HCT116 (cell line): ENCODE data around the gene COL2A1. TPM values are rescaled to one million over a fixed set of nuclear protein-coding genes. Genes with fewer than 3 reads are reported as not detected.

Experiments
- ATAC-seq: fragments of 200-7000 bp; cut with Tn5 transposase; 2 replicates; pipeline ENCODE4 v1.9.1; 2020; ENCODE audit warnings: mild to moderate bottlenecking, moderate library complexity
- BruUV-seq: library from RNA; stranded (reverse); fragments of 400-500 nt; replicated peaks from 2 replicates; lab custom pipeline; 2021; lab: Mats Ljungman, UMichigan
- CTCF ChIA-PET: fragments of 300-600 bp; sonication (Branson Sonifier 250); formaldehyde crosslinking; loops from one replicate; lab custom pipeline; 2021; ENCODE audit warnings: antibody characterized with exemption; lab: Charles Lee
- POLR2A ChIA-PET: fragments of 300-600, 350-600 bp; sonication (Branson Sonifier 250); formaldehyde crosslinking; loops from one replicate; lab custom pipeline; 2021; ENCODE audit warnings: antibody characterized with exemption; lab: Charles Lee
- RAD21 ChIA-PET, 2 experiments: fragments of 300-600 bp; sonication (Branson Sonifier 250); formaldehyde crosslinking; loops; one replicate each; lab custom pipeline; 2023; ENCODE audit warnings: low total read pairs in 2 of 2; ENCODE audit not compliant: uncharacterized antibody in 2 of 2, unreplicated experiment in 2 of 2, low non-redundant PET in 1 of 2; lab: Charles Lee
- DNase-seq: peaks from one replicate; pipeline ENCODE4 v3.0.0-alpha.2; 2010; ENCODE audit warnings: low read depth, low spot score
- H2AFZ ChIP-seq: fragments of 200-600 bp; shearing (Covaris generic), sonication (generic); 2 replicates; pipeline ENCODE4 v1.6.1; 2017; ENCODE audit warnings: low read depth, mixed run types, mixed read lengths, antibody characterized with exemption, low read length; ENCODE audit not compliant: poor library complexity, severe bottlenecking
- H3K27ac ChIP-seq: 2 replicates; pipeline ENCODE4 v1.5.1; 2012; ENCODE audit warnings: low read depth, low read length
- H3K27me3 ChIP-seq: fragments of 200-600 bp; sonication (generic); 2 replicates; pipeline ENCODE4 v1.6.1; 2016; ENCODE audit warnings: mixed run types, low read length, mixed read lengths; ENCODE audit not compliant: insufficient read depth
- H3K36me3 ChIP-seq, 2 experiments: fragments of 200-500 bp in 1 of 2; fragments of 200-600 bp in 1 of 2; sonication (Bioruptor generic) in 1 of 2; sonication (generic) in 1 of 2; 2 replicates each; pipeline versions ENCODE4 v1.5.1 to v1.6.1; 2014 to 2016; ENCODE audit warnings: low read length in 2 of 2, inconsistent platforms in 1 of 2, mixed read lengths in 1 of 2, mixed run types in 1 of 2; ENCODE audit not compliant: insufficient read depth in 2 of 2, control insufficient read depth in 1 of 2
- H3K4me1 ChIP-seq, 2 experiments: fragments of 200-600 bp in 1 of 2; sonication (generic) in 1 of 2; 2 replicates each; pipeline versions ENCODE4 v1.5.1 to v1.6.1; 2012 to 2017; ENCODE audit warnings: low read length in 2 of 2, inconsistent platforms in 1 of 2, mild to moderate bottlenecking in 1 of 2, mixed read lengths in 1 of 2, mixed run types in 1 of 2, moderate library complexity in 1 of 2; ENCODE audit not compliant: insufficient read depth in 2 of 2, control insufficient read depth in 1 of 2
- H3K4me2 ChIP-seq: fragments of 200-600 bp; sonication (generic); 2 replicates; pipeline ENCODE4 v1.6.1; 2017; ENCODE audit warnings: mixed run types, low read length, mixed read lengths
- H3K4me3 ChIP-seq, 2 experiments: fragments of 200-600 bp in 1 of 2; sonication (generic) in 1 of 2; replicated peaks in 1 of 2; 2 replicates each; pipeline ENCODE4 v1.5.1; 2011 to 2016; ENCODE audit warnings: low read length in 2 of 2, control low read depth in 1 of 2, low read depth in 1 of 2, mild to moderate bottlenecking in 1 of 2, mixed read lengths in 1 of 2, mixed run types in 1 of 2
- H3K79me2 ChIP-seq: fragments of 200-600 bp; sonication (generic); 2 replicates; pipeline ENCODE4 v1.6.1; 2017; ENCODE audit warnings: mild to moderate bottlenecking, mixed run types, low read length, moderate library complexity, mixed read lengths; ENCODE audit not compliant: insufficient read depth
- H3K9ac ChIP-seq: fragments of 200-600 bp; sonication (generic); 2 replicates; pipeline ENCODE4 v1.6.1; 2016; ENCODE audit warnings: low read length, mixed read lengths
- H3K9me2 ChIP-seq: fragments of 200-600 bp; sonication (generic), shearing (Covaris generic); 2 replicates; pipeline ENCODE4 v1.6.1; 2017; ENCODE audit warnings: mixed run types, mild to moderate bottlenecking, moderate library complexity; ENCODE audit not compliant: insufficient read depth
- H3K9me3 ChIP-seq, 2 experiments: fragments of 200-500 bp in 1 of 2; fragments of 200-600 bp in 1 of 2; sonication (Bioruptor generic) in 1 of 2; sonication (generic) in 1 of 2; 2 replicates each; pipeline ENCODE4 v1.6.1; 2014 to 2017; ENCODE audit warnings: low read length in 2 of 2, mixed read lengths in 2 of 2, inconsistent platforms in 1 of 2, low read depth in 1 of 2, mild to moderate bottlenecking in 1 of 2, mixed run types in 1 of 2, moderate library complexity in 1 of 2; ENCODE audit not compliant: control insufficient read depth in 1 of 2, insufficient read depth in 1 of 2
- H4K20me1 ChIP-seq: fragments of 200-600 bp; sonication (generic), shearing (Covaris generic); 2 replicates; pipeline ENCODE4 v1.6.1; 2017; ENCODE audit warnings: mixed run types, mild to moderate bottlenecking, moderate library complexity; ENCODE audit not compliant: insufficient read depth
- ATF3 ChIP-seq: IDR thresholded peaks from 2 replicates; pipeline ENCODE4 v1.6.1; 2012
- CTCF ChIP-seq, 3 experiments: fragments of 200-600 bp in 1 of 3; sonication (generic) in 1 of 3; IDR thresholded peaks in 2 of 3; conservative IDR thresholded peaks in 1 of 3; 2 replicates each; pipeline ENCODE4 v1.5.1; 2012 to 2017; ENCODE audit warnings: low read depth in 2 of 3, low read length in 2 of 3, antibody characterized with exemption in 1 of 3, borderline replicate concordance in 1 of 3, control low read depth in 1 of 3, mild to moderate bottlenecking in 1 of 3, mixed read lengths in 1 of 3, mixed run types in 1 of 3, moderate library complexity in 1 of 3; ENCODE audit not compliant: insufficient read depth in 1 of 3
- ELF1 ChIP-seq: IDR thresholded peaks from 2 replicates; pipeline ENCODE4 v1.6.1; 2012; ENCODE audit warnings: low read depth, borderline replicate concordance
- FOSL1 ChIP-seq: IDR thresholded peaks from 2 replicates; pipeline ENCODE4 v1.6.1; 2012; ENCODE audit warnings: low read depth
- JUND ChIP-seq: IDR thresholded peaks from 2 replicates; pipeline ENCODE4 v1.6.1; 2012
- POLR2A ChIP-seq: IDR thresholded peaks from 2 replicates; pipeline ENCODE4 v1.7.0; 2011; ENCODE audit warnings: borderline replicate concordance; ENCODE audit not compliant: insufficient read depth, insufficient read length; ENCODE audit errors: extremely low read depth
- SIN3A ChIP-seq: IDR thresholded peaks from 2 replicates; pipeline ENCODE4 v1.6.1; 2012; ENCODE audit warnings: low read depth
- SP1 ChIP-seq: IDR thresholded peaks from 2 replicates; pipeline ENCODE4 v1.6.1; 2012; ENCODE audit warnings: low read depth
- TCF7L2 ChIP-seq: IDR thresholded peaks from 2 replicates; pipeline ENCODE4 v1.7.0; 2011; ENCODE audit warnings: borderline replicate concordance, inconsistent platforms; ENCODE audit not compliant: insufficient read depth, insufficient read length; ENCODE audit errors: extremely low read depth
- ZBTB33 ChIP-seq: IDR thresholded peaks from 2 replicates; pipeline ENCODE4 v1.6.1; 2011; ENCODE audit warnings: mild to moderate bottlenecking, low read length, moderate library complexity; ENCODE audit not compliant: insufficient replicate concordance; ENCODE audit errors: extremely low read depth
- ZFX ChIP-seq: fragments of 450-650 bp; IDR thresholded peaks from 2 replicates; pipeline ENCODE4 v1.6.1; 2017
- ZNF274 ChIP-seq: fragments of 200-500 bp; sonication (Bioruptor generic); IDR thresholded peaks from 2 replicates; pipeline ENCODE4 v1.6.1; 2014; ENCODE audit warnings: mild to moderate bottlenecking, low read depth, low read length, inconsistent platforms
- intact Hi-C: fragments of 100-400 bp; cut with micrococcal nuclease; formaldehyde crosslinking; loops from 2 replicates; pipeline ENCODE4 v1.10.0; 2022
- total RNA-seq: library from RNA; stranded (reverse); gene quantifications from one replicate; pipeline ENCODE4 v1.2.1, GENCODE V29; 2021; ENCODE audit not compliant: unreplicated experiment

The COL2A1 gene
- total RNA-seq, 1 experiment from 2014 or later, result 0.22 TPM

- no peak for ATAC-seq
- Histone ChIP-seq H3K4me3 (no peak overlapping the region), H4K20me1 (no peaks in the 10 kb centered on the region), H3K4me1 (peaks cover 0 to 35% of the 10 kb centered on the region in 2 experiments; a peak in 2 of 4 replicates), H3K9ac (no peak overlapping the region), H3K4me2 (no peak overlapping the region), H3K36me3 (no peaks in the 10 kb centered on the region), H3K9me2 (no peaks in the 10 kb centered on the region), H3K79me2 (no peaks in the 10 kb centered on the region), H3K27me3 (no peaks in the 10 kb centered on the region), H2AFZ (no peak overlapping the region), H3K27ac (no peak overlapping the region), H3K9me3 (no peaks in the 10 kb centered on the region)
- ChIA-PET POLR2A (no interaction called here), RAD21 (no interaction called here), CTCF (no interaction called here)
- BruUV-seq, result no TSS peak
- no peak for TF ChIP-seq SIN3A
- no peak for TF ChIP-seq ZNF274
- no peak for TF ChIP-seq ELF1
- no peak for TF ChIP-seq ZFX
- no peak for TF ChIP-seq FOSL1
- TF ChIP-seq JUND, result no peak
- no peak for TF ChIP-seq CTCF (IDR thresholded peaks at IDR 0.05 in 2 of 3, conservative IDR thresholded peaks at IDR 0.05 in 1 of 3; ENCODE audit: borderline replicate concordance in 1 of 3, insufficient read depth in 1 of 3, low read depth in 2 of 3, low read length in 2 of 3)
- TF ChIP-seq ZBTB33, result no peak
- no peak for TF ChIP-seq TCF7L2
- TF ChIP-seq ATF3, result no peak
- no peak for TF ChIP-seq SP1
- TF ChIP-seq POLR2A, result no peak
- no peak for DNase-seq
- intact Hi-C loops, result loop anchor here (5.0 to 10.0 kb wide), 2 partner anchors 223 to 676 kb away; no protein-coding TSS in a partner anchor
Observed at GRCh38 chr12:47941475-47941780, 62.8 kb downstream of the COL2A1 start.
